GM19240 (cell line): Measurements from ENCODE around the gene RNF175.

Experiments used
- DNase-seq: peaks from one replicate; pipeline ENCODE4 v3.0.0; 2011; ENCODE audit warnings: low spot score; ENCODE audit not compliant: insufficient read length

The RNF175 gene

DNA sequence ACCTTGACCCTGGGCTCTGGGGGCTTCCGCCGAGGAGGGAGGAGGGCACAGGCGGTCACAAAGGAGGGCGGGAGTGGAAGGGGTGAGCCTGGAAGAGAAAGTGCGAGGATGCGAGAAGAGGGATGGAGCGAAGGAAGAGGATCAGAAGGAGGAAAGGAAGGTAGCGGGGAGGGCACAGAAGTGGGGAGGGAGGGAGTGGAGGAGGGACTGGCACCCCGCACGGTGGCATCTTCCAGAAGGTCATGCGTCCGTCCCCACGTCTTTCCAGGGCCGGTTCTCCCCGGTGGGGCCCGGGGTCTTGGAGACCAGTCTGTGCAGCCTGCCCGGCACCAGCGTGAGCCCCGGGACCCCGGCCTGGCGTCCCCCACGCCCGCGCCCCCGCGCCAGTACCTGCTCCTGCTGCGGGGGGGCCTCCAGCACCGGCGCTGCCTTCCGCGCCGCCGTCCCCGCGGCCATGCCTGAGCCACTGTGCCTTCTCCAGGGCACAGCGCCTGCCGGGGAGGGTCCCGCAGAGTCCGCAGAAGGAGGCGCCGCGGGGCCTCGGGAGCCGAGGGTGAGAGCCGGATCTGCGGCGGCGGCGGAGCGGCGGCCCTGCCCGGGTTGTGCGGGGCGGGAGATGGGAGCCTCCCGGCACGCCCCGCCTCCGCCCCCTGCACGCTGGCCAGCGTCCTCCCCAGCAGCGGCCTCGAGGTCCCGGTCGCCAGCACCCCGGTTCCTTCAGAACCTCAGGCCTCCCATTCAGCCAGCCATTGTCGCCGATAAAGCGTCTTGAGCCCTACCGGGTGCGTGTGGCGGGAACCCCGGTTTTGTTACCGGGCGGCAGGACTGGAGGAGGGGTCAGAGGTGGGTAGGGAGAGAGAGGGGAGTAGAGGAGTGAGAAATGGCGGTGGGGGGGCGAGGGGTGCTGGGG is at the start of gene RNF175:
RNF175 (minus strand) TSS at position 618 of the 910 bp plus-strand sequence; CDS start at position 456, 162 bp downstream.
- DNase-seq = no peak

DNA sequence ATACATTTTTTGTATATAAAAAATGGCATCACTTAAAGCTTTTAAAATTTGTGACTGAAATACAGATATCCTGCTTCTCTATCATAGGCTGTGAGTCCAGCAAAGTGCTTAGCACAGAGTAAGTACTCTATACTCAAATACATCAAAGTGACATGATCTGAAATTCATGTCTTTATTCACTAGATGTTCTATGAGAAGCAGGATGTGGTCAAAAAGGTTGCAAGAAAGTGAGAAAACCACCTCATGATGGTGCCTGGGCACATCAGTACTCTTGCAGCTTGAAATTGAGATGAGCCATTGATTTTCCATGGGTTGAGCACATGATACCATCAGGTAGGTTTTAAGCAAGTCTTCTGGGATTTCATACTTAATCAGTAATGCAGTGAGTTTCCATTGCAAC is 49.5 kb upstream of the RNF175 start:
- no peak for DNase-seq

DNA sequence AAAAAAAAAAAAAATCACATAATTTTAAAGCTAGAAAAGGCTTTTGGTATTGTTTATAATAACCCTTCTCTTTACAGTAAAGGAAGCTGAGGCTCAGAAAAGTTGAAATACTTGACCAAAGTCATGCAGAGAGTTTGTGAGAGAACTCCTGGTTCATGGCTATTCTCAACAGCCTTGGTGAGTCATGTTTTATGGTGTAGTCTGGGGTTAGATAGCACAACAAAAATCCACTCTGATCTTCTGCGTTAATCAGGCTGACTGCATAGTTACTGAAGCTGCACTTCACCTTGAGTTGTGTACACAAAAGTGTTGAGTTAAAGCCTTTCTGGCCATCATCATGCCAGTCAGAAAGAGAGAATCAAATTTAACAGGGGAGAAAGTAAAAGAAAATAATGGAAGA is 48.4 kb upstream of the RNF175 start:
- DNase-seq = no peak

DNA sequence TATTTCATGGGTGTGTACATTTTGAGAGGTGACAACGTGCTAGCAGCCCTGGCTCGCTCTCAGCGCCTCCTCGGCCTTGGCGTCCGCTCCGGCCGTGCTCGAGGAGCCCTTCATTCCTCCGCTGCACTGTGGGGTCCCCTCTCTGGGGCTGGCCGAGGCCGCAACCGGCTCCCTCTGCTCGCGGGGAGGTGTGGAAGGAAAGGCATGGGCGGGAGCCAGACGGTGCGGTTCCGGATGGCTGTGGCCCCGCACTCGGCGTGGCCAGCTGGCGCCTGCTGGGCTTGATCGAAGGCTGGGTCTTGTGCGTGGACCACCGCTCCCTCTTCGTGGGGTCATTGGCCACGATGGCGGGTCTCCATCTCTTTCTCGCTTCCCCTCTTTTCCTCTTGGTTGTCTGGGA is 46.2 kb upstream of the RNF175 start:
- DNase-seq = no peak

DNA sequence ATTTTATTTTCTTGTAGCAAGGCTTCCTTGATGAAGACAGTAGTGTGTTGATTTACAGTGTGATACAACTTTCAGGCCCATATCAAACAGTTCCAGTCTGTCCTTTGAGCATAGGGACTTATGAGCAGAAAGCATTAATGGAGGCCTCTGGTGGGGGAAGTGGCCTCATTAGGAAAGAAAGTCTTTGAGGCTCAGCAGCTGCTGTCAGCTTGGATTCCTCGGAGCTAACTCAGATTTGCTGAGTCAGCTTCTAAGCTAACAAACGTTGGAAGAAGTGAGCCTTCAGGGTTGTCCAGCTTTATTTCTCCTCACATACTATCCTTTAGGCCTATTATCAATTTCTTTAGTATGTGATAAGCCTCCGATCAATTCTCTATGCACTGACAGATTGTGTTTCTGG is 44.9 kb upstream of the RNF175 start:
- DNase-seq = no peak

DNA sequence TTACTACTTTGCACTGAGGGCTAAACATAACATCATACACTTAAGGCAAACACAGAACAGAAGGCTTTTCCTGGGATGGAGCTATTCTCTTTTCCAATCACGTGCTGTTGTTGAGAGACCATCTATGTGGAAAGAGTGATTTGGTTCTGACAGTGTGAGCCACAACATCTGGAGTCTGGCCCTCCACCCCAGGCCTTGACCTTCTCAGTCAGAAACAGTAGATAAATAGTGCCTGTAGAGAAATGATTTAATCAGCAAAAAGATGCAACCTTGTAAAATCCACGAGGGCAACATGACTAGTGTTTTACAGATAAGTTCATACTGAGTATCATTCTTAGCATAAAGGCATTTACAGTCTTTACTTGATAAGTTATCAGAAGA is 39.9 kb upstream of the RNF175 start:
- DNase-seq = no peak

DNA sequence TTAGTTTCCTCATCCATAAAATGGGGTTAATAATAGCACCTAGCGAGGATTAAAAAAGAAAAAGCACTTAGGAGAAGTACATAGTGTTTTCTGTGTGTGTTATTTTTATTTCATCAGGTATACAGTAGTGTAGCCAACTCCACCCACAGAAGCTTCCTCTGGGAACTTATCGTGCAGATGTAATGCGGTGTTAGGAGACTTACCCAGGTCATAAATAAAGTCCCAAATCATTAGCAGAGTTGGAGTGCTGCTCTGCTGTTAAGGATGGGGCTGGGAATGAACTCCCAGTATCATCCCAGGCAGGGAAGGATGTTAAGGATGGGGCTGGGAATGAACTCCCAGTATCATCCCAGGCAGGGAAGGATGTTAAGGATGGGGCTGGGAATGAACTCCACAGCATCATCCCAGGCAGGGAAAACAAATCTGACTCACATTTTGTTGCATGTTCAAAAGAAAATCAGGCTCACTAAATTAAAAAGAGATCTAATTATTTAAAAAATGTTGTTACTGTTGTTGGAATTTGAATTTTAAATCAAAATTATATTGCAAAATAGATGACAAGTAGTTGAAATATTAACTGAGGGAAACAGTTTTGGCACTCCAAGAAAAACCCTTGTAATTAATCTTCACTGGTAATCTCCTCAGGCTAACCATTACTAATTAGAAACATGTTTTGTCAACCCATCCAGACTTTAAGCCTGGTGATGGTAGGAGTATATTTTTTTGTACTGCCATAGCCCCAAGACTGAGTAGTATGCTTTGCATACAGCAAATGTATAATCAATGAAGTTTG is 39.3 kb upstream of the RNF175 start:
- no peak for DNase-seq

DNA sequence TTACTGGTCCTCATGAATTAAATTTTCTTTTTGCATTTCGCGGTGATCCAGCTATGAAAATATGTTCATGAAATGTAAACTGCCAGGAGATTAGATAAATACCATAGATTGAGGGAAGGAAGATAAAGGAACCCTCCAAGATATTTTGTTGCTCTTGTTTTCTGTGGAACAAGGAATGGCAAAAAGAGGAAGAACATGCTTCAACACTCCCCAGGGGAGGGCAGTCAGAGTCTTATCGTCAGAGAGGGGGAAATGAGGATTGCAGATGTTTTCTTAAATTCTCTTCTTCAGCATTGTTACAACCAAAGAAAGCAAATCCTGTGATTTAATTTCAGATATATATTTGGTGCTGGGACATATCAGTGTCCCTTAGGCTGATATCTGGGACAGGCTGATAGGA is 38.6 kb upstream of the RNF175 start:
- no peak for DNase-seq

DNA sequence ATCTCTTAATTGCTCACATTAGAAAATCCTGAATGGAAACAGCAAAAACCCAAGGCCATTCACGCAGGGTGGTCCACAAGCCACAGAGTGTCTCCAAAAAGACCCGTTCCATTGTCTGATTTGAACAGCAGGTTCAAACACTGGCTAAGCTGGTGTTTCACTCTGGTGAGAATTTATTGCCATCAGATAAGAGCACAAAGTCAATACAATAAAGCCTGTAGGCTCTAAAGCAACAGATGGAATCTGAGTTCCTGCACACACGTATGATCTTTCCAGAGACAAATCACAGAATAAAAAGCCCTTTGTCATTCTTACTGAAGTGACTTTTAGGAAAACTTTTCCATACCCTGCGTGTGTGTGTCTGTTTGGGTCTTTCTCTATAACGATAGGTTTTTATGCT is 34.2 kb upstream of the RNF175 start:
- DNase-seq = no peak

DNA sequence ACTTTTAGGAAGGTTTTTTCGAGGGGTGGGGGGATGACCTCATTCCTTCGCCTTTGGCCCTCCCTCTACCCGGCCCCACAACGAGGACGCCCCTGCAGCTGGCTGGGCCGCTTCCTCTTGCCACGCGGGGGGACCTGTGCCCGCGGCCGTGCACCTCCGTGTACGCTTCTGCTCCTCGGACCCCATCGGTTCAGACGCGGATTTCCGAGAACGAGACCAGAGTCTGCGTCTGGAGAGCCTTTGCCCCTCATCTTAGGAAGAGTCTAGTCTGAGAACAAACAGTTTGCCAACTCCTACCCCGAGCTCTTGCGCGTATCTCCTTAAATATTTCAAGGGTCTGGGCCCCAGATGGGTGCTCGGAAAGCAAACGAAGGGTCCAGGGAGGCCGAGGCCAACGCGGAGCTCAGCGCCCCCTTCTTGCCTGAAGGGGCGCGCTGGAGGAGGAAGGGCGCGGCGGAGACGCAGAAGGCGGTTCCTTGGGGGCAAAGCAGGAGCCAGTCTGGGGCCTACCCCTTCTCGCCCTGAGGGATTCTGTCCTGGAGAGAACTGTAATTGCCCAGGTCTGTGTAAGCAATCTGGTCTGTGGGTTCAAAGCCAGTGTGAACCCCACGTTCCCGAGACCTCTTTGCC is 32.9 kb upstream of the RNF175 start:
- DNase-seq = no peak

DNA sequence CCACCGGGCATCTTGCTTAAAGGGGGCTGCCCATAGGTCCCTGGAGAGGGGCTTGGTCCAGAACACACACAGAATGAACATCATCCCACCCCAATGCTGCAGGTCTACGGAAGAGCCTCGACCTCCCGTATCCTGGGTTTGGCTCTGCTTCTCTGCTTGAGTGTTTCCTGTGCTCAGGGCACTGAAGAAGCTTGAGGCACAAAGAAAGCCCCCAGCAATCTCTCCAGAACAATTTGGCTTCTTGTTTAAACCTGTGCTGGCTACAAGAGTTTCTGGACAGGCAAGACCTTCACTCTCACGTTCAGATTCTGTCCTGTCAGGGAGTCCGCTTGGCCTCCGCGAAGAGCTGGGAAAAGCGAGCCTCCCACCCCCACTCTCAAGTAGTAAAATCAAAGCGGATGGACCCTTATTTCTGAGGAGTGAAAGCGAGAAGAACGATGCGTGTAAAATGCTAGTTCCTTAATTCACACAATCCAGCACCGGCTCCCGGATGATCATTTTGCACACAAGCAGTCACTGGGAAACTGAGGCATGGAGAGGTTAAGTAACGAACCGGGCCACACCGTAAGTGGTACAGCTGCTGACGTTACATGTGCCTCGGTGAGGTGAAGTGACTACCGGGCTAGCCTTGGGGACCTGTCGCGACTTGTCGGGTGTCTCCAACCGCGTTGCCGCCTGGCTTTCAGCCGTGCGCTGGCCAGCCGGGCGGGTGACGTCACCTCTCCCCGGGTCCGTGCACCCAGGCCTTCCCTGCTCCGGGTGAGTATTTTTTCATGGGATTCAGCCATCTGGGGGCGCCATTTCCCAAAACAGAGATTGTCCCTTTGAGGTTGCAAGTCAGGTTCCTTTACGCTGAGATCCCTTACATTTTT is 32.2 kb upstream of the RNF175 start:
- no peak for DNase-seq

DNA sequence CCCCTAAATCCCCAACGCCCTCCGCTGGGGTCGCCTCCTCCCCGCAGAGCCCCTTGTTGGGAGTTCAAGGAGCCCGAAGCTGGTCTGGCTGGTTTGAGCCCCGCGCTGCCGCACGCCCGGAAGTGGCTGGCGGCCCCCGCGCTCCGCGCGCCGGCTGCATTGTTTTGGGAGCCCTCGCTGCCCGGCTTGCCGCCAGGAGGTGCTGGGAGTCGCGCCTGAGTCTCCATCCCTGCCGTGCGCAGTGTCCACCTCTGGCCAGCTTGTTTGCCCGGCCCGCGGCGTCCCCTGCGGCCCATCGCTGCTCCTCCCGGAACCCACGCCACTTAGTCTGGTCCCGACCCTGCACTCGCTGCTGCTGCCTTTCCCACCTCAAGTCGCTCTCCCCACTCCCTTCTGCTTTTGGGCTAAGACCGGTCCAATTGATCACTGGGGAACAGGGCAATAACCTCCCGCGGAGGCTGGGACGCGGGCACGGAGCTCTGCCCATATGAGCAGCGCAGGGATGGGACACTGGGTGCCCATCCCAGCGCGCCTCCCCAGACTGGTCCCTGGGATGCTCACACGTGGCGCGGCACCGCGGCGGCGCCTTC is 31.2 kb upstream of the RNF175 start:
- no peak for DNase-seq

DNA sequence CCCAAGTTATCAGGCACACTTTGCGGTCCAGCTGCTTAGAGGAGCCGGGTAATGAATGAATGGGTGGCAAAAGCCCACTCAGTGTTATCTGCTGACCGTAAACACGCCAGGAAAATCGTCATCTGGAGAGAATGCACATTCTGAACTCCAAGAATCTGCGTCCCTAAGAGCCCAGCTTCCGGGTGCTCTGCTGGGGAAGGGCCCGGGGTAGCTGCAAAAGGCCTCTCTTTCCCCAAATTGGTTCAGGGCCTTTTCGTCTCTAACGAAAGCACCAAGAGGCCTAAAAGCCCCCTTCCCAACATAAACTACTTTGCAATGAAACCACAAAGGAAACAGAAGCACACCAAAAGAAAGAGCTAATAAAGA is 30.7 kb upstream of the RNF175 start:
- DNase-seq = no peak

DNA sequence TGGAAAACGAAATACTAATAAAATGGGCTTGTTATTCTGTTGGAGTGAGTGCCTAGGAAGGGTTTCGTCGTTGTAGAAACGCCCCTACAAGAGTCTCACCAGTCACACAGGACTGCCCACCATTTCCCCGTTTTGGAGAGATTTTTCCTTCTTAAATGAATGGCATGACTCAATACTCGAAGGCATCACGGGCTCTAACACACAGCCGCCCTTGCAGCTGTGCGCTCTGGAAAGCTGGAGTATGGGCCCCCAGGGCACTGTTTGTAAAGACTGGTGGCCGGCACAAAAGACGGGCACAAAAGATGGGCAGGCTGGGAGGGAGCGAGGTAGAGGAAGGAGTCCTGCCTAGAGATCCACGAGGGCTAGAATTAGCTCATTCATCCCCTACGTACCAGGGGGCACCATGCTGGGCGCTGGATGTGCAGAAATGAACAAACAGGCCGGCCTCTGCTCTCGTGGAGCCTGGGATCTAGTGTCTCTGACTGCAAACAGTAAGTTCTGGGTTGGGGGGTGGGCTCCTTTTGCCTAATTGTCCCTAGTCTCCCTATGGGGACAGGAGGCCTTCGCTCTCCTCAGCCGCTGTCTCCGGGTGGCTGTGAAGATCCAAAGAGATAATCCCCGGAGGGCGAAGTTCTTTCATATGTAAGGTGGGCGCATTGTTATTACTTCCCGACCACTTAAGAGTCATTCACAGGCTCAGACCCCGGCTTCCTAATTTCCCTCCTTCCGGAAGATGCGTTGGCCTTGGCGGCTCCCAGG is 30.1 kb upstream of the RNF175 start:
- no peak for DNase-seq

DNA sequence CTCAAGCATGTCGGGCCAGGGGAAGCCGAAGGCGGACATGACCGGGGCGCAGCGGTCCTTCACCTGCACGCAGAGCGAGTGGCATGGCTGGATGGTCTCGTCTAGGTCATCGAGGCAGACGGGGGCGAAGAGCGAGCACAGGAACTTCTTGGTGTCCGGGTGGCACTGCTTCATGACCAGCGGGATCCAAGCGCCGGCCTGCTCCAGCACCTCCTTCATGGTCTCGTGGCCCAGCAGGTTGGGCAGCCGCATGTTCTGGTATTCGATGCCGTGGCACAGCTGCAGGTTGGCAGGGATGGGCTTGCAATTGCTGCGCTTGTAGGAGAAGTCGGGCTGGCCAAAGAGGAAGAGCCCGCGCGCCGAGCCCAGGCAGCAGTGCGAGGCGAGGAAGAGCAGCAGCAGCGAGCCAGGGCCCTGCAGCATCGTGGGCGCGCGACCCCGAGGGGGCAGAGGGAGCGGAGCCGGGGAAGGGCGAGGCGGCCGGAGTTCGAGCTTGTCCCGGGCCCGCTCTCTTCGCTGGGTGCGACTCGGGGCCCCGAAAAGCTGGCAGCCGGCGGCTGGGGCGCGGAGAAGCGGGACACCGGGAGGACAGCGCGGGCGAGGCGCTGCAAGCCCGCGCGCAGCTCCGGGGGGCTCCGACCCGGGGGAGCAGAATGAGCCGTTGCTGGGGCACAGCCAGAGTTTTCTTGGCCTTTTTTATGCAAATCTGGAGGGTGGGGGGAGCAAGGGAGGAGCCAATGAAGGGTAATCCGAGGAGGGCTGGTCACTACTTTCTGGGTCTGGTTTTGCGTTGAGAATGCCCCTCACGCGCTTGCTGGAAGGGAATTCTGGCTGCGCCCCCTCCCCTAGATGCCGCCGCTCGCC is 28.8 kb upstream of the RNF175 start, which contains the start of gene SFRP2:
SFRP2 (minus strand) TSS at position 671 of the 864 bp plus-strand sequence; CDS start at position 423, 248 bp downstream.
- DNase-seq = no peak

DNA sequence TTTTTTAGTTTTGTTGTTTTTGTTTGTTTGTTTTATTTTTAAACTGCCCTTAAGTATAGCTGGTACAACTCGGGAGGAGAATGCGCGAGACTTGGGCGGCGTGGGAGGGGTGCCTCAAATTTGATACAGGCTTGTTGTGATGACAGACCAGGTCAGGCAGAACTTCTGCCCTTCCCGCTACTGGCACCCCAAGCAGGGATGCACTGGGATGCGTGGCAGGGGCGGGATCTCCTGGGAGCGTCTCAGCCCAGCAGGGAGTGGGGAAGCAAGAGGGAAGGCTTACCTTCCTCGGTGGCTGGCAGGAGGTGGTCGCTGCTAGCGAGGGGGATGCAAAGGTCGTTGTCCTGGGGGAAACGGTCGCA is 28.2 kb upstream of the RNF175 start:
- no peak for DNase-seq

DNA sequence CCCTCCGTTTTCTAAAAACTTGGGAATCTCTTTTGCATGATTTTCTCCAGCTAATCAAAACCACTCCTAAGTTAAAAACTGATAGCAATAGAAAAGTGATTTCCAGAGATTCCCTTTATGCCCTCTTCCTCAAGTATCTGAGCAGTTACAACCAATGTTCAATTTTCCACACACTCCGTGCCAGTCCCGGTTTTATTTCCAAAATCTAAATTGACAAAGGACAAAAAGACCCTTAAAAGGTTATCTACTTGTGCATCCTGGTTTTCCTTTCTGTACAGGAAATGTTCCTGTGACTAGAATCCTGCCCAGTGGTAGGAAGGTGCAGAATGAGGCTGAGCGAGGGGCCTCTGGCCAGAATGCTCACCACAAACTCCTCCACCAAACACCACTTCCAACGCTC is 27.8 kb upstream of the RNF175 start:
- DNase-seq = no peak

DNA sequence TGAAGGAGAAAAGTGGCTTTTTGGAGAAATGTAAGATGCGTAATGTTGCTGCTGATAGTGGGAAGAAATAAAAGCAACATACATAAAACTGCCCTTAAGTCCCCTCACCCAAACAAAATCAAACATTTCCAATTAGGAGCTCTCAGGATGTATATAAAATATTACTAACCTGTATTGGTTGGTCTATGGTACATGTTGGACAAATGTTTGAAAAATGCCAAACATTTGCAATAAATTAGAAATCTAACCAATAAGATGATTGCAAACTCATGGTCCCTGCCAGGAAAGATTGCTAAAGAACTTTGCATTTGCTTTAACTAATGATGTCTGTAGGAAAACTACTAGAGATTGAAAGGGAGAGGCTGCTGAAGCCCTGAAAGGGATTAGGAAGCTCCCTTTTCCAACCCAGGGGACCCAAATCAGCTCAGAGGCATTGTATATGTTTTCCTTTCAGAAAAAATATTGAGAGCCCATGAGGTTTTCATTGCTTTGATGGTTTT is 27.3 kb upstream of the RNF175 start:
- DNase-seq = no peak
